ENCODE data around the gene FOXK2. TPM values are rescaled to one million over a fixed set of nuclear protein-coding genes. Genes with fewer than 3 reads are reported as not detected.

Gene FOXK2
- total and polyA plus RNA-seq, 2 donors (not counting 3 experiments of a cell fraction or from before 2014, with no cell fraction given): 33.4 to 79.3 TPM

GRCh38 chr17:82586576-82587233 lies 67.2 kb downstream of the FOXK2 start:
- H3K36me3 ChIP-seq (ENCODE audit: control insufficient read depth in 2 of 2, extremely low read depth in 1 of 2, insufficient read depth in 2 of 2, low read length in 2 of 2): peaks cover 7 to 17% of the 10 kb centered on the region in 2 experiments
- H4K20me1 ChIP-seq (replicated peaks; ENCODE audit: control insufficient read depth, extremely low read depth, insufficient read depth, low read length): no peaks in the 10 kb centered on the region
- ChIA-PET CTCF (no interaction called here), POLR2A (no interaction called here)
- dilution Hi-C loops (cut with MboI; ENCODE audit: extremely low pct_ligation_motif_present, low sequenced_read_pairs): no loop called here
- intact Hi-C loops (cut with micrococcal nuclease): no loop called here
- H2AFZ ChIP-seq (ENCODE audit: low read depth, low read length): no peak overlapping the region
- H3K79me2 ChIP-seq (ENCODE audit: control insufficient read depth, insufficient read depth, low read length): no peaks in the 10 kb centered on the region
- no peak overlapping the region for H3K27ac ChIP-seq (ENCODE audit: insufficient read depth, low read depth, low read length)
- H3K9ac ChIP-seq (replicated peaks; ENCODE audit: extremely low read depth, insufficient read depth, low read length): no peak overlapping the region
- no peak for DNase-seq (ENCODE audit: low read depth, low spot score)
- no peaks in the 10 kb centered on the region for H3K9me1 ChIP-seq (replicated peaks; ENCODE audit: control insufficient read depth, extremely low read depth, insufficient read depth, low read length)
- no peak overlapping the region for H3K4me3 ChIP-seq (replicated peaks in 1 of 3; ENCODE audit: insufficient read depth in 1 of 3, low read depth in 1 of 3, low read length in 3 of 3)
- no peaks in the 10 kb centered on the region for H3K27me3 ChIP-seq (ENCODE audit: control insufficient read depth in 2 of 2, insufficient read depth in 2 of 2, low read length in 2 of 2)
- H3K4me2 ChIP-seq (ENCODE audit: insufficient read depth, low read length): no peak overlapping the region
- no peaks in the 10 kb centered on the region for H3K4me1 ChIP-seq (ENCODE audit: control insufficient read depth, extremely low read depth, insufficient read depth, low read length)
- H3K9me3 ChIP-seq (replicated peaks; ENCODE audit: control insufficient read depth, insufficient read depth, low read length): no peaks in the 10 kb centered on the region
- no peak for FAIRE-seq
- TF ChIP-seq MYC (IDR thresholded peaks at IDR 0.05; ENCODE audit: low read depth, low read length): no peak
- TF ChIP-seq JUN (IDR thresholded peaks at IDR 0.05; ENCODE audit: borderline replicate concordance, insufficient read depth, insufficient read length, low read depth): no peak
- no peak for TF ChIP-seq CTCF (IDR thresholded peaks at IDR 0.05; ENCODE audit: extremely low read depth in 1 of 2, insufficient read depth in 1 of 2, low read depth in 1 of 2, low read length in 2 of 2)
- no peak for TF ChIP-seq GATA2 (IDR thresholded peaks at IDR 0.05; ENCODE audit: insufficient read depth, insufficient read length, low read depth, low read length)
- no peak for TF ChIP-seq FOS (IDR thresholded peaks at IDR 0.05; ENCODE audit: borderline replicate concordance, insufficient read depth, low read length)
- TF ChIP-seq POLR2AphosphoS5 (IDR thresholded peaks at IDR 0.05; ENCODE audit: insufficient read depth, low read depth, low read length): no peak
- no TSS peak for BruUV-seq (replicated peaks)

Measured in endothelial cell of umbilical vein (primary cell).